Panc1 (cell line): ENCODE measurements around the gene IFT122. TPM values are rescaled to one million over a fixed set of nuclear protein-coding genes. Genes with fewer than 3 reads are reported as not detected.

Experiments
- ATAC-seq: fragments of 200-7000 bp; cut with Tn5 transposase; 2 replicates; pipeline ENCODE4 v1.9.1; 2020; ENCODE audit warnings: mild to moderate bottlenecking, moderate library complexity
- BruUV-seq: library from RNA; stranded (reverse); fragments of 400-500 nt; replicated peaks from 2 replicates; lab custom pipeline; 2021; lab: Mats Ljungman, UMichigan
- CTCF ChIA-PET: fragments of 300-600 bp; sonication (Branson Sonifier 250); formaldehyde crosslinking; loops from one replicate; lab custom pipeline; 2022; ENCODE audit warnings: antibody characterized with exemption; lab: Charles Lee
- POLR2A ChIA-PET: fragments of 300-600 bp; sonication (Branson Sonifier 250); formaldehyde crosslinking; loops from one replicate; lab custom pipeline; 2022; ENCODE audit warnings: antibody characterized with exemption; lab: Charles Lee
- DNase-seq: peaks from one replicate; pipeline ENCODE4 v3.0.0-alpha.2; 2010; ENCODE audit warnings: low read depth, low spot score
- H3K27ac ChIP-seq: 2 replicates; pipeline ENCODE4 v1.5.1; 2011; ENCODE audit warnings: mild to moderate bottlenecking, low read length, inconsistent platforms
- H3K27me3 ChIP-seq: fragments of 200-500 bp; sonication (Bioruptor generic); 2 replicates; pipeline ENCODE4 v1.6.0; 2014; ENCODE audit warnings: low read length, inconsistent platforms; ENCODE audit not compliant: control insufficient read depth, insufficient read depth
- H3K36me3 ChIP-seq: fragments of 200-500 bp; sonication (Bioruptor generic); 2 replicates; pipeline ENCODE4 v1.5.1; 2014; ENCODE audit warnings: inconsistent platforms, mild to moderate bottlenecking, low read length, moderate library complexity; ENCODE audit not compliant: control insufficient read depth, insufficient read depth
- H3K4me1 ChIP-seq: 2 replicates; pipeline ENCODE4 v1.5.1; 2011; ENCODE audit warnings: inconsistent platforms, mild to moderate bottlenecking, low read length, moderate library complexity; ENCODE audit not compliant: control insufficient read depth, insufficient read depth
- H3K4me3 ChIP-seq, 2 experiments: 2 replicates each; pipeline ENCODE4 v1.5.1; 2011 to 2012; ENCODE audit warnings: low read depth in 2 of 2, low read length in 2 of 2, mild to moderate bottlenecking in 2 of 2, inconsistent platforms in 1 of 2, moderate library complexity in 1 of 2
- H3K9me3 ChIP-seq: fragments of 200-500 bp; sonication (Bioruptor generic); 2 replicates; pipeline ENCODE4 v1.5.1; 2014; ENCODE audit warnings: low read depth, mild to moderate bottlenecking, inconsistent platforms, low read length, moderate library complexity; ENCODE audit not compliant: control insufficient read depth, insufficient read depth
- POLR2AphosphoS5 ChIP-seq: IDR thresholded peaks from 2 replicates; pipeline ENCODE4 v1.6.1; 2012; ENCODE audit warnings: mild to moderate bottlenecking, low read depth, low read length, moderate library complexity
- REST ChIP-seq, 2 experiments: IDR thresholded peaks; 2 replicates each; pipeline ENCODE4 v1.6.1; 2011 to 2012; ENCODE audit warnings: low read depth in 2 of 2, control low read depth in 1 of 2, low read length in 1 of 2, mild to moderate bottlenecking in 1 of 2, moderate library complexity in 1 of 2; ENCODE audit not compliant: insufficient read depth in 1 of 2
- SIN3A ChIP-seq: IDR thresholded peaks from 2 replicates; pipeline ENCODE4 v1.6.1; 2012; ENCODE audit warnings: low read depth, mild to moderate bottlenecking, low read length, moderate library complexity, borderline replicate concordance; ENCODE audit not compliant: insufficient read depth
- TCF7L2 ChIP-seq: IDR thresholded peaks from 2 replicates; pipeline ENCODE4 v1.6.1; 2011; ENCODE audit warnings: mild to moderate bottlenecking, low read depth, low read length, inconsistent platforms
- in situ Hi-C: cut with HindIII; loops from 2 replicates; pipeline ENCODE4 v1.10.0; 2016; ENCODE audit warnings: low sequenced_read_pairs, low pct_unique_long_range_greater_than_20kb
- intact Hi-C: fragments of 100-400 bp; cut with micrococcal nuclease; formaldehyde crosslinking; loops from one replicate; pipeline ENCODE4 v1.10.0; 2022; ENCODE audit not compliant: unreplicated experiment
- total RNA-seq: library from RNA; stranded (reverse); gene quantifications from one replicate; pipeline ENCODE4 v1.2.1, GENCODE V29; 2021; ENCODE audit not compliant: unreplicated experiment
- TF ChIP-seq, protein P1 (sequence below): fragments of 450-650 bp; IDR thresholded peaks from 2 replicates; pipeline ENCODE4 v1.5.1; 2017; ENCODE audit warnings: mild to moderate bottlenecking

Gene IFT122
- total RNA-seq, 1 experiment from 2014 or later = 52.4 TPM

GRCh38 chr3:129549006-129549800, 109.2 kb downstream of the IFT122 start:
- CTCF ChIA-PET = no interaction called here
- Histone ChIP-seq H3K27ac (no peak overlapping the region), H3K27me3 (no peaks in the 10 kb centered on the region), H3K4me3 (no peak overlapping the region), H3K36me3 (no peaks in the 10 kb centered on the region), H3K4me1 (no peaks in the 10 kb centered on the region), H3K9me3 (no peaks in the 10 kb centered on the region)
- POLR2A ChIA-PET = no interaction called here
- ATAC-seq (no peak), DNase-seq (no peak)
- no TSS peak for BruUV-seq
- in situ Hi-C loops = no loop called here
- no peak for TF ChIP-seq POLR2AphosphoS5
- no peak for TF ChIP-seq TCF7L2
- no peak for TF ChIP-seq SIN3A
- no peak for TF ChIP-seq REST (IDR thresholded peaks at IDR 0.05; ENCODE audit: insufficient read depth in 1 of 2, low read depth in 2 of 2, low read length in 1 of 2)
- TF ChIP-seq, protein P1, sequence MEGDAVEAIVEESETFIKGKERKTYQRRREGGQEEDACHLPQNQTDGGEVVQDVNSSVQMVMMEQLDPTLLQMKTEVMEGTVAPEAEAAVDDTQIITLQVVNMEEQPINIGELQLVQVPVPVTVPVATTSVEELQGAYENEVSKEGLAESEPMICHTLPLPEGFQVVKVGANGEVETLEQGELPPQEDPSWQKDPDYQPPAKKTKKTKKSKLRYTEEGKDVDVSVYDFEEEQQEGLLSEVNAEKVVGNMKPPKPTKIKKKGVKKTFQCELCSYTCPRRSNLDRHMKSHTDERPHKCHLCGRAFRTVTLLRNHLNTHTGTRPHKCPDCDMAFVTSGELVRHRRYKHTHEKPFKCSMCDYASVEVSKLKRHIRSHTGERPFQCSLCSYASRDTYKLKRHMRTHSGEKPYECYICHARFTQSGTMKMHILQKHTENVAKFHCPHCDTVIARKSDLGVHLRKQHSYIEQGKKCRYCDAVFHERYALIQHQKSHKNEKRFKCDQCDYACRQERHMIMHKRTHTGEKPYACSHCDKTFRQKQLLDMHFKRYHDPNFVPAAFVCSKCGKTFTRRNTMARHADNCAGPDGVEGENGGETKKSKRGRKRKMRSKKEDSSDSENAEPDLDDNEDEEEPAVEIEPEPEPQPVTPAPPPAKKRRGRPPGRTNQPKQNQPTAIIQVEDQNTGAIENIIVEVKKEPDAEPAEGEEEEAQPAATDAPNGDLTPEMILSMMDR = no peak
- intact Hi-C loops = no loop called here

- no peak for ATAC-seq
- no peak for DNase-seq
- H3K27ac ChIP-seq = no peak overlapping the region
- ChIA-PET CTCF (interaction anchor here (0.6 kb wide), 1 partner anchor 60 kb away, joined by 6 read pairs; no protein-coding TSS in a partner anchor), POLR2A (no interaction called here)
- TF ChIP-seq TCF7L2 (no peak), REST (IDR thresholded peaks at IDR 0.05; ENCODE audit: insufficient read depth in 1 of 2, low read depth in 2 of 2, low read length in 1 of 2) (no peak), SIN3A (no peak), POLR2AphosphoS5 (no peak)
- TF ChIP-seq, protein P1 = no peak
- no peaks in the 10 kb centered on the region for H3K9me3 ChIP-seq
- in situ Hi-C loops = no loop called here
- intact Hi-C loops = no loop called here
- H3K4me3 ChIP-seq = no peak overlapping the region
- H3K4me1 ChIP-seq = no peaks in the 10 kb centered on the region
- BruUV-seq = no TSS peak
- no peaks in the 10 kb centered on the region for H3K36me3 ChIP-seq
- H3K27me3 ChIP-seq = no peaks in the 10 kb centered on the region
These were observed 109.8 kb downstream of the IFT122 start for GRCh38 chr3:129549805-129550204.
